ENCODE data around the gene CMIP. TPM values are rescaled to one million over a fixed set of nuclear protein-coding genes. Genes with fewer than 3 reads are reported as not detected.

The CMIP gene
- total RNA-seq, 1 experiment from 2014 or later: 63.7 TPM

DNA sequence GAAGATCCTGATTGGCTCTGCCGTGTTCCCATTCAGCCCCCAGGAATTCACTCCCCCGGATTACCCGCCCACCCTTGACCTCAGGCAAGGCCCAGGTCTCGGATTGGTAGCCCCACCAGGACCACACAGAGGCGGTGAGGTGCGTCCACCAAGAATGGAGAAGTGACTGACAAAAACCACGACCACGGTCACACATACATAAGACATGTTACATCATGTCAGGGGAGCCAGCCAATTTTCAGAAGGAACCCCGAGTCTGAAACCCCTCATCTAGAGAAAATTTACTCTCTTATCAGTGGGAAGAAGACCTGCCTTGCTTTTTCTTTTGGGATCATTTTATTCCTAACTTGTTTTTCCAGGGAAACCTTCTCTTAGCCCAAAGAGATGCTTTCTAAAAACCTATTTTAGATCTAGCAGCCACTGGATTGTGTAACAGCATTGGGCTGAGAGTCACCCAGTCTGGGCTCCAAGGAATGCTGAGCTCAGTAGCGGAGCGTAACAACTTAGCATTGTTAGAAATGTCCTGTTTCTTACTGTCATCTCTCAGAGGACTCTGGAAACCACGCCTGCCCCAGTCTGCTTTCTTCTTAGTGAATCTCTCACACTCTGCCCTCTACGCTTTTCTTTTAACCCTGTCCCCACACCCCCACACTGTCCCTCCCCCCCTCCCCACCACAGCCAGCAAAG is 164.1 kb downstream of the CMIP start (continued):
- TF ChIP-seq, protein P1, sequence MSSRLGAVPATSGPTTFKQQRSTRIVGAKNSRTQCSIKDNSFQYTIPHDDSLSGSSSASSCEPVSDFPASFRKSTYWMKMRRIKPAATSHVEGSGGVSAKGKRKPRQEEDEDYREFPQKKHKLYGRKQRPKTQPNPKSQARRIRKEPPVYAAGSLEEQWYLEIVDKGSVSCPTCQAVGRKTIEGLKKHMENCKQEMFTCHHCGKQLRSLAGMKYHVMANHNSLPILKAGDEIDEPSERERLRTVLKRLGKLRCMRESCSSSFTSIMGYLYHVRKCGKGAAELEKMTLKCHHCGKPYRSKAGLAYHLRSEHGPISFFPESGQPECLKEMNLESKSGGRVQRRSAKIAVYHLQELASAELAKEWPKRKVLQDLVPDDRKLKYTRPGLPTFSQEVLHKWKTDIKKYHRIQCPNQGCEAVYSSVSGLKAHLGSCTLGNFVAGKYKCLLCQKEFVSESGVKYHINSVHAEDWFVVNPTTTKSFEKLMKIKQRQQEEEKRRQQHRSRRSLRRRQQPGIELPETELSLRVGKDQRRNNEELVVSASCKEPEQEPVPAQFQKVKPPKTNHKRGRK (CRISPR knock-in tag; IDR thresholded peaks at IDR 0.05; ENCODE audit: borderline replicate concordance): no peak
- TF ChIP-seq, protein P2, sequence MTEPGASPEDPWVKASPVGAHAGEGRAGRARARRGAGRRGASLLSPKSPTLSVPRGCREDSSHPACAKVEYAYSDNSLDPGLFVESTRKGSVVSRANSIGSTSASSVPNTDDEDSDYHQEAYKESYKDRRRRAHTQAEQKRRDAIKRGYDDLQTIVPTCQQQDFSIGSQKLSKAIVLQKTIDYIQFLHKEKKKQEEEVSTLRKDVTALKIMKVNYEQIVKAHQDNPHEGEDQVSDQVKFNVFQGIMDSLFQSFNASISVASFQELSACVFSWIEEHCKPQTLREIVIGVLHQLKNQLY (CRISPR knock-in tag; IDR thresholded peaks at IDR 0.05): no peak
- TF ChIP-seq CREB1 (CRISPR knock-in tag; IDR thresholded peaks at IDR 0.05) (no peak), TP53 (CRISPR knock-in tag; IDR thresholded peaks at IDR 0.05) (no peak)
- TF ChIP-seq, protein P3, sequence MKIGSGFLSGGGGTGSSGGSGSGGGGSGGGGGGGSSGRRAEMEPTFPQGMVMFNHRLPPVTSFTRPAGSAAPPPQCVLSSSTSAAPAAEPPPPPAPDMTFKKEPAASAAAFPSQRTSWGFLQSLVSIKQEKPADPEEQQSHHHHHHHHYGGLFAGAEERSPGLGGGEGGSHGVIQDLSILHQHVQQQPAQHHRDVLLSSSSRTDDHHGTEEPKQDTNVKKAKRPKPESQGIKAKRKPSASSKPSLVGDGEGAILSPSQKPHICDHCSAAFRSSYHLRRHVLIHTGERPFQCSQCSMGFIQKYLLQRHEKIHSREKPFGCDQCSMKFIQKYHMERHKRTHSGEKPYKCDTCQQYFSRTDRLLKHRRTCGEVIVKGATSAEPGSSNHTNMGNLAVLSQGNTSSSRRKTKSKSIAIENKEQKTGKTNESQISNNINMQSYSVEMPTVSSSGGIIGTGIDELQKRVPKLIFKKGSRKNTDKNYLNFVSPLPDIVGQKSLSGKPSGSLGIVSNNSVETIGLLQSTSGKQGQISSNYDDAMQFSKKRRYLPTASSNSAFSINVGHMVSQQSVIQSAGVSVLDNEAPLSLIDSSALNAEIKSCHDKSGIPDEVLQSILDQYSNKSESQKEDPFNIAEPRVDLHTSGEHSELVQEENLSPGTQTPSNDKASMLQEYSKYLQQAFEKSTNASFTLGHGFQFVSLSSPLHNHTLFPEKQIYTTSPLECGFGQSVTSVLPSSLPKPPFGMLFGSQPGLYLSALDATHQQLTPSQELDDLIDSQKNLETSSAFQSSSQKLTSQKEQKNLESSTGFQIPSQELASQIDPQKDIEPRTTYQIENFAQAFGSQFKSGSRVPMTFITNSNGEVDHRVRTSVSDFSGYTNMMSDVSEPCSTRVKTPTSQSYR (CRISPR knock-in tag; IDR thresholded peaks at IDR 0.05): no peak

DNA sequence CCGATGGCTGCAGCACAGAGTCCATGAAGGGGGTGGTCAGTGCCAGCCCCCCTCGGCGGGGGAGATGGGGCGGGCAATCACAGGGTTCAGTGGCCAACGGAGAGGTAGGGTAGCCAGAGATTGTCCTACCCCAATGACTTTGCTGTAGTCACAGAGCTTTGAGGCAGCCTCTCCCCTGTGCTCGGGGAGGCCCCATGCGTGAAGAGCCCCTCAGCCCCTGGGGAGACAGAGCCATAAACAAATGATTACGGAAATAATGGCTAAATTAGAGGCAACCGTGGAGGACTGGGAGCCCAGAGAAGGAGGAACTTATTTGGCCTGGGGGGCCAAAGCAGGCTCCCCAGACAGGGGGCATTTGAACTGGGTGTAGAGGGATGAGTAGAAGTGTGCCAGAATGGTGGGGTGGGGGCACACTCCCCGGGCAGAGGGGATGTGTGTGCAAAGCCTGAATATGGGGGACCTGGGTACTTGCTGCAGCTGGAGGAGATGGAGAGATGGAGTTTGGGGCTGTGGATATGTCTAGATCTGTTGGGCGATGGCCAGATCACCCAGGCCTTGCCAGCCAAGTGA is 164.8 kb downstream of the CMIP start:
- ChIA-PET CTCF (interaction anchor here (1.1 kb wide), 1 partner anchor 11 kb away, joined by 3 read pairs; no protein-coding TSS in a partner anchor), POLR2A (no interaction called here)
- no peak for ATAC-seq
- no peak for DNase-seq (ENCODE audit: low spot score)
- peaks cover 16% of the 10 kb centered on the region for H3K36me3 Mint-ChIP-seq
- no peak overlapping the region for H3K4me3 Mint-ChIP-seq
- no peak for TF ChIP-seq HMGA2 (CRISPR knock-in tag; IDR thresholded peaks at IDR 0.05)
- TF ChIP-seq, protein P4, sequence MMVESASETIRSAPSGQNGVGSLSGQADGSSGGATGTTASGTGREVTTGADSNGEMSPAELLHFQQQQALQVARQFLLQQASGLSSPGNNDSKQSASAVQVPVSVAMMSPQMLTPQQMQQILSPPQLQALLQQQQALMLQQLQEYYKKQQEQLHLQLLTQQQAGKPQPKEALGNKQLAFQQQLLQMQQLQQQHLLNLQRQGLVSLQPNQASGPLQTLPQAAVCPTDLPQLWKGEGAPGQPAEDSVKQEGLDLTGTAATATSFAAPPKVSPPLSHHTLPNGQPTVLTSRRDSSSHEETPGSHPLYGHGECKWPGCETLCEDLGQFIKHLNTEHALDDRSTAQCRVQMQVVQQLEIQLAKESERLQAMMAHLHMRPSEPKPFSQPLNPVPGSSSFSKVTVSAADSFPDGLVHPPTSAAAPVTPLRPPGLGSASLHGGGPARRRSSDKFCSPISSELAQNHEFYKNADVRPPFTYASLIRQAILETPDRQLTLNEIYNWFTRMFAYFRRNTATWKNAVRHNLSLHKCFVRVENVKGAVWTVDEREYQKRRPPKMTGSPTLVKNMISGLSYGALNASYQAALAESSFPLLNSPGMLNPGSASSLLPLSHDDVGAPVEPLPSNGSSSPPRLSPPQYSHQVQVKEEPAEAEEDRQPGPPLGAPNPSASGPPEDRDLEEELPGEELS (CRISPR knock-in tag; IDR thresholded peaks at IDR 0.05): no peak
- H3K27me3 Mint-ChIP-seq (ENCODE audit: low read depth): no peaks in the 10 kb centered on the region
- peak overlapping the region; percentile 12; the same call in 1 of the 2 replicates for H3K27ac Mint-ChIP-seq
- no peaks in the 10 kb centered on the region for H3K9me3 Mint-ChIP-seq
- H3K4me1 Mint-ChIP-seq: 0 out of 2 replicates have a peak, but pooled peaks cover 4% of the 10 kb centered on the region

DNA sequence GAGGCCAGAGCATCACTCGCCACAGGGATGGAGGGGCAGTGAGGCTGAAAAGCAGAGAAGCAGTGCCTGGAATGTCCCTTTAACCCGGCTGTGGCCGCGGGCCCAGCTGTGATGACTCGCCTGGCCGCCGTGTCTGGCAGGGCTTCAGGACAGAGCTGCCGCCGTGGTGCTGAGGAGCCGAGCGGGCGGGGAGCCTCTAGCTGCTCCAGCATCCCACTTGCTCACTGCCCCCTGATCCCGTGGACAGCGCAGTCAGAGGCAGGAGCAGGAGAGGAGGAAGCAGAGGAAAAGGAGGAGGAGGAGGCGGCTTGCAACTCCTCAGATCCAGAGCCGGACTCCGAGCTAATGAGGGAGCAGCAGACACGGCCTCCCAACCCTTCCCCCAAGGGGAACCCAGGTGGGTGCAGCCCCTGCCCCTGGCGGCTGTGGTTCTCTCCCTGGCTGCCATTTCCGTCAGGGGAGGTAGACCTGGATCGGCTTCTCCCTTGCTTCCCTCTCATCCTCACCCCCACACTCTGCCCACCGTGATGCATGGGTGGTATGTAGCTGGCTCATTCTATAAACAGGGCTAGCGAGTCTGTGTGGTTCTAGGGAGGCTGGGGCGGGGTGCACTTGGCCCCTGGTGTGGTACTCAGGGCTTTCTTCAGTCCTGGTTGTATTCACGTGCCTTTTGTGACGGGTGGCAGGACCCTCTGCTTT is 165.7 kb downstream of the CMIP start:
- POLR2A ChIA-PET: interaction anchor here (1.4 kb wide), 1 partner anchor 11 kb away, joined by 3 read pairs; no protein-coding TSS in a partner anchor
- no peak for DNase-seq (ENCODE audit: low spot score)
- Mint-ChIP-seq H3K36me3 (peaks cover 16% of the 10 kb centered on the region), H3K27me3 (ENCODE audit: low read depth) (no peaks in the 10 kb centered on the region), H3K9me3 (no peaks in the 10 kb centered on the region), H3K4me1 (0 out of 2 replicates have a peak, but pooled peaks cover 4% of the 10 kb centered on the region), H3K27ac (peak overlapping the region; percentile 28; the same call in 1 of the 2 replicates), H3K4me3 (no peak overlapping the region)
- ATAC-seq: no peak
- TF ChIP-seq KAT7 (CRISPR knock-in tag; IDR thresholded peaks at IDR 0.05; ENCODE audit: borderline replicate concordance) (no peak), NFATC4 (CRISPR knock-in tag; IDR thresholded peaks at IDR 0.05) (no peak), FOXK1 (CRISPR knock-in tag; IDR thresholded peaks at IDR 0.05) (no peak)
- TF ChIP-seq, protein P5, sequence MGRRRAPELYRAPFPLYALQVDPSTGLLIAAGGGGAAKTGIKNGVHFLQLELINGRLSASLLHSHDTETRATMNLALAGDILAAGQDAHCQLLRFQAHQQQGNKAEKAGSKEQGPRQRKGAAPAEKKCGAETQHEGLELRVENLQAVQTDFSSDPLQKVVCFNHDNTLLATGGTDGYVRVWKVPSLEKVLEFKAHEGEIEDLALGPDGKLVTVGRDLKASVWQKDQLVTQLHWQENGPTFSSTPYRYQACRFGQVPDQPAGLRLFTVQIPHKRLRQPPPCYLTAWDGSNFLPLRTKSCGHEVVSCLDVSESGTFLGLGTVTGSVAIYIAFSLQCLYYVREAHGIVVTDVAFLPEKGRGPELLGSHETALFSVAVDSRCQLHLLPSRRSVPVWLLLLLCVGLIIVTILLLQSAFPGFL (CRISPR knock-in tag; IDR thresholded peaks at IDR 0.05; ENCODE audit: borderline replicate concordance): no peak
- TF ChIP-seq, protein P6, sequence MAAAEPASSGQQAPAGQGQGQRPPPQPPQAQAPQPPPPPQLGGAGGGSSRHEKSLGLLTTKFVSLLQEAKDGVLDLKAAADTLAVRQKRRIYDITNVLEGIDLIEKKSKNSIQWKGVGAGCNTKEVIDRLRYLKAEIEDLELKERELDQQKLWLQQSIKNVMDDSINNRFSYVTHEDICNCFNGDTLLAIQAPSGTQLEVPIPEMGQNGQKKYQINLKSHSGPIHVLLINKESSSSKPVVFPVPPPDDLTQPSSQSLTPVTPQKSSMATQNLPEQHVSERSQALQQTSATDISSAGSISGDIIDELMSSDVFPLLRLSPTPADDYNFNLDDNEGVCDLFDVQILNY (CRISPR knock-in tag; IDR thresholded peaks at IDR 0.05): no peak
- CTCF ChIA-PET: no interaction called here

Data from WTC11 (cell line).